WTC11 (cell line): ENCODE measurements around the gene MATN3.

Experiments
- CREB1 ChIP-seq: sonication (generic); formaldehyde crosslinking; IDR thresholded peaks from 2 replicates; pipeline ENCODE4 v1.8.0; 2023; ENCODE audit warnings: mild to moderate bottlenecking, missing genetic modification reagents
- CREM ChIP-seq: sonication (generic); formaldehyde crosslinking; IDR thresholded peaks from 2 replicates; pipeline ENCODE4 v1.8.1; 2022; ENCODE audit warnings: mild to moderate bottlenecking, missing genetic modification reagents, moderate library complexity
- ETV6 ChIP-seq: sonication (generic); formaldehyde crosslinking; IDR thresholded peaks from 2 replicates; pipeline ENCODE4 v1.8.1; 2022; ENCODE audit warnings: mild to moderate bottlenecking, missing genetic modification reagents
- FOXP1 ChIP-seq: sonication (generic); formaldehyde crosslinking; IDR thresholded peaks from 2 replicates; pipeline ENCODE4 v1.8.0; 2022; ENCODE audit warnings: missing genetic modification reagents, mild to moderate bottlenecking, moderate library complexity, borderline replicate concordance
- NR3C1 ChIP-seq: sonication (generic); formaldehyde crosslinking; conservative IDR thresholded peaks from 2 replicates; pipeline ENCODE4 v1.8.1; 2023; ENCODE audit warnings: low read depth, mild to moderate bottlenecking, missing genetic modification reagents
- TP53 ChIP-seq: sonication (generic); formaldehyde crosslinking; IDR thresholded peaks from 2 replicates; pipeline ENCODE4 v1.8.1; 2023; ENCODE audit warnings: mild to moderate bottlenecking, missing genetic modification reagents
- TF ChIP-seq, protein P1 (sequence below): fragments of 200-600 bp; IDR thresholded peaks from 2 replicates; pipeline ENCODE4 v1.8.0; 2022; ENCODE audit warnings: antibody characterized with exemption
- TF ChIP-seq, protein P2 (sequence below): sonication (generic); formaldehyde crosslinking; conservative IDR thresholded peaks from 2 replicates; pipeline ENCODE4 v1.8.1; 2022; ENCODE audit warnings: mild to moderate bottlenecking, missing genetic modification reagents
- TF ChIP-seq, protein P3 (sequence below): sonication (generic); formaldehyde crosslinking; IDR thresholded peaks from 2 replicates; pipeline ENCODE4 v1.8.0; 2022; ENCODE audit warnings: mild to moderate bottlenecking, missing genetic modification reagents
- TF ChIP-seq, protein P4 (sequence below): sonication (generic); formaldehyde crosslinking; IDR thresholded peaks from 2 replicates; pipeline ENCODE4 v1.8.1; 2023; ENCODE audit warnings: mild to moderate bottlenecking, missing genetic modification reagents
- TF ChIP-seq, protein P5 (sequence below): fragments of 250-450 bp; sonication (Bioruptor Pico); IDR thresholded peaks from 2 replicates; pipeline ENCODE4 v1.9.0; 2021; ENCODE audit warnings: mild to moderate bottlenecking

DNA sequence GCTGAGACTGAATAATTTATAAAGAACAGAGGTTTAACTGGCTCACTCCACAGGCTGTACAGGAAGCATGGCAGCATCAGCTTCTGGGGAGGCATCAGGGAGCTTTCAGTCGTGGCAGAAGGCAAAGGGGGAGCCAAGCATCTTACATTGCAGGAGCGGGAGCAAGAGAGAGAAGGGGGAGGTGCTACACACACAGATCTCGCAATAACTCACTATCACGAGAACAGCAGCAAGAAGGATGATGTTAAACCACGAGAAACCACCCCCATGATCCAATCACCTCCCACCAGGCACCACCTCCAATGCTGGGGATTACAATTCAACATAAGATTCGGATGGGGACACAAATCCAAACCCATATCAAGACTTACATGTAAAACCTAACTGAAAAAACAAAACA is 17.8 kb upstream of the MATN3 start:
- TF ChIP-seq, protein P1, sequence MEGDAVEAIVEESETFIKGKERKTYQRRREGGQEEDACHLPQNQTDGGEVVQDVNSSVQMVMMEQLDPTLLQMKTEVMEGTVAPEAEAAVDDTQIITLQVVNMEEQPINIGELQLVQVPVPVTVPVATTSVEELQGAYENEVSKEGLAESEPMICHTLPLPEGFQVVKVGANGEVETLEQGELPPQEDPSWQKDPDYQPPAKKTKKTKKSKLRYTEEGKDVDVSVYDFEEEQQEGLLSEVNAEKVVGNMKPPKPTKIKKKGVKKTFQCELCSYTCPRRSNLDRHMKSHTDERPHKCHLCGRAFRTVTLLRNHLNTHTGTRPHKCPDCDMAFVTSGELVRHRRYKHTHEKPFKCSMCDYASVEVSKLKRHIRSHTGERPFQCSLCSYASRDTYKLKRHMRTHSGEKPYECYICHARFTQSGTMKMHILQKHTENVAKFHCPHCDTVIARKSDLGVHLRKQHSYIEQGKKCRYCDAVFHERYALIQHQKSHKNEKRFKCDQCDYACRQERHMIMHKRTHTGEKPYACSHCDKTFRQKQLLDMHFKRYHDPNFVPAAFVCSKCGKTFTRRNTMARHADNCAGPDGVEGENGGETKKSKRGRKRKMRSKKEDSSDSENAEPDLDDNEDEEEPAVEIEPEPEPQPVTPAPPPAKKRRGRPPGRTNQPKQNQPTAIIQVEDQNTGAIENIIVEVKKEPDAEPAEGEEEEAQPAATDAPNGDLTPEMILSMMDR = no peak
- TF ChIP-seq FOXP1 (CRISPR knock-in tag) = no peak
- TF ChIP-seq, protein P2, sequence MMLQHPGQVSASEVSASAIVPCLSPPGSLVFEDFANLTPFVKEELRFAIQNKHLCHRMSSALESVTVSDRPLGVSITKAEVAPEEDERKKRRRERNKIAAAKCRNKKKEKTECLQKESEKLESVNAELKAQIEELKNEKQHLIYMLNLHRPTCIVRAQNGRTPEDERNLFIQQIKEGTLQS (CRISPR knock-in tag) = no peak
- TF ChIP-seq, protein P3, sequence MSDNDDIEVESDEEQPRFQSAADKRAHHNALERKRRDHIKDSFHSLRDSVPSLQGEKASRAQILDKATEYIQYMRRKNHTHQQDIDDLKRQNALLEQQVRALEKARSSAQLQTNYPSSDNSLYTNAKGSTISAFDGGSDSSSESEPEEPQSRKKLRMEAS = no peak
- TF ChIP-seq ETV6 (CRISPR knock-in tag) = no peak
- TF ChIP-seq, protein P4, sequence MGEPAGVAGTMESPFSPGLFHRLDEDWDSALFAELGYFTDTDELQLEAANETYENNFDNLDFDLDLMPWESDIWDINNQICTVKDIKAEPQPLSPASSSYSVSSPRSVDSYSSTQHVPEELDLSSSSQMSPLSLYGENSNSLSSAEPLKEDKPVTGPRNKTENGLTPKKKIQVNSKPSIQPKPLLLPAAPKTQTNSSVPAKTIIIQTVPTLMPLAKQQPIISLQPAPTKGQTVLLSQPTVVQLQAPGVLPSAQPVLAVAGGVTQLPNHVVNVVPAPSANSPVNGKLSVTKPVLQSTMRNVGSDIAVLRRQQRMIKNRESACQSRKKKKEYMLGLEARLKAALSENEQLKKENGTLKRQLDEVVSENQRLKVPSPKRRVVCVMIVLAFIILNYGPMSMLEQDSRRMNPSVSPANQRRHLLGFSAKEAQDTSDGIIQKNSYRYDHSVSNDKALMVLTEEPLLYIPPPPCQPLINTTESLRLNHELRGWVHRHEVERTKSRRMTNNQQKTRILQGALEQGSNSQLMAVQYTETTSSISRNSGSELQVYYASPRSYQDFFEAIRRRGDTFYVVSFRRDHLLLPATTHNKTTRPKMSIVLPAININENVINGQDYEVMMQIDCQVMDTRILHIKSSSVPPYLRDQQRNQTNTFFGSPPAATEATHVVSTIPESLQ (CRISPR knock-in tag) = no peak
- TF ChIP-seq, protein P5, sequence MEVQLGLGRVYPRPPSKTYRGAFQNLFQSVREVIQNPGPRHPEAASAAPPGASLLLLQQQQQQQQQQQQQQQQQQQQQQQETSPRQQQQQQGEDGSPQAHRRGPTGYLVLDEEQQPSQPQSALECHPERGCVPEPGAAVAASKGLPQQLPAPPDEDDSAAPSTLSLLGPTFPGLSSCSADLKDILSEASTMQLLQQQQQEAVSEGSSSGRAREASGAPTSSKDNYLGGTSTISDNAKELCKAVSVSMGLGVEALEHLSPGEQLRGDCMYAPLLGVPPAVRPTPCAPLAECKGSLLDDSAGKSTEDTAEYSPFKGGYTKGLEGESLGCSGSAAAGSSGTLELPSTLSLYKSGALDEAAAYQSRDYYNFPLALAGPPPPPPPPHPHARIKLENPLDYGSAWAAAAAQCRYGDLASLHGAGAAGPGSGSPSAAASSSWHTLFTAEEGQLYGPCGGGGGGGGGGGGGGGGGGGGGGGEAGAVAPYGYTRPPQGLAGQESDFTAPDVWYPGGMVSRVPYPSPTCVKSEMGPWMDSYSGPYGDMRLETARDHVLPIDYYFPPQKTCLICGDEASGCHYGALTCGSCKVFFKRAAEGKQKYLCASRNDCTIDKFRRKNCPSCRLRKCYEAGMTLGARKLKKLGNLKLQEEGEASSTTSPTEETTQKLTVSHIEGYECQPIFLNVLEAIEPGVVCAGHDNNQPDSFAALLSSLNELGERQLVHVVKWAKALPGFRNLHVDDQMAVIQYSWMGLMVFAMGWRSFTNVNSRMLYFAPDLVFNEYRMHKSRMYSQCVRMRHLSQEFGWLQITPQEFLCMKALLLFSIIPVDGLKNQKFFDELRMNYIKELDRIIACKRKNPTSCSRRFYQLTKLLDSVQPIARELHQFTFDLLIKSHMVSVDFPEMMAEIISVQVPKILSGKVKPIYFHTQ (CRISPR knock-in tag) = no peak
- no peak for TF ChIP-seq CREB1 (CRISPR knock-in tag)
- TF ChIP-seq TP53 (CRISPR knock-in tag) = no peak
- TF ChIP-seq CREM = no peak
- TF ChIP-seq NR3C1 (CRISPR knock-in tag) = no peak
